ENCODE data around the gene RAB36.

- no peak for TF ChIP-seq CTCF (IDR thresholded peaks at IDR 0.05; ENCODE audit: low read length)
- no peak for TF ChIP-seq EZH2phosphoT487 (IDR thresholded peaks at IDR 0.05; ENCODE audit: low read length)
These were observed 59.4 kb downstream of the RAB36 start for GRCh38 chr22:23204541-23205157.
